Aorta (tissue), 5 donors: Measurements from ENCODE around the gene DNAH8. TPM values are rescaled to one million over a fixed set of nuclear protein-coding genes. Genes with fewer than 3 reads are reported as not detected.

Source experiments
- ATAC-seq: fragments of 200-7000 bp; cut with Tn5 transposase; one replicate; pipeline ENCODE4 v1.9.1; 2022; ENCODE audit warnings: moderate library complexity; ENCODE audit not compliant: low FRiP score
- DNase-seq, 2 donors: peaks; one replicate each; pipeline ENCODE4 v3.0.0-alpha.2; 2020
- H3K27ac ChIP-seq, 2 donors: one replicate each; pipeline ENCODE4 v1.5.1; 2013; ENCODE audit warnings: low read length in 2 of 2, mild to moderate bottlenecking in 2 of 2, moderate library complexity in 2 of 2, control low read depth in 1 of 2, inconsistent platforms in 1 of 2, low read depth in 1 of 2
- H3K27me3 ChIP-seq, 2 donors: one replicate each; pipeline ENCODE4 v1.6.1; 2013; ENCODE audit warnings: control low read depth in 1 of 2, low read length in 1 of 2, mild to moderate bottlenecking in 1 of 2, moderate library complexity in 1 of 2; ENCODE audit not compliant: insufficient read depth in 2 of 2, control insufficient read depth in 1 of 2
- H3K36me3 ChIP-seq, 2 donors: one replicate each; pipeline ENCODE4 v1.6.1; 2013; ENCODE audit warnings: control low read depth in 1 of 2, low read length in 1 of 2, mild to moderate bottlenecking in 1 of 2; ENCODE audit not compliant: insufficient read depth in 2 of 2, control insufficient read depth in 1 of 2
- H3K4me1 ChIP-seq, 2 donors: one replicate each; pipeline ENCODE4 v1.6.1; 2013; ENCODE audit warnings: low read length in 2 of 2, control low read depth in 1 of 2, mild to moderate bottlenecking in 1 of 2, moderate library complexity in 1 of 2; ENCODE audit not compliant: insufficient read depth in 2 of 2, control insufficient read depth in 1 of 2
- H3K4me3 ChIP-seq, 2 donors: one replicate each; pipeline ENCODE4 v1.5.1; 2013; ENCODE audit warnings: low read length in 2 of 2, control low read depth in 1 of 2, mild to moderate bottlenecking in 1 of 2
- H3K9me3 ChIP-seq: one replicate; pipeline ENCODE4 v1.6.1; 2013; ENCODE audit warnings: mild to moderate bottlenecking, low read length; ENCODE audit not compliant: control insufficient read depth
- WGBS, 2 donors: extraction: QIAGEN DNeasy Blood & Tissue Kit; methylation state at CpG; one replicate each; pipeline ENCODE4 v1.1.7; 2013; 5-methylcytosine and 5-hydroxymethylcytosine counted together
- intact Hi-C, 2 donors: fragments of 100-400 bp; cut with DNase I; formaldehyde crosslinking; loops; one replicate each; pipeline versions ENCODE4 v1.14.2 to v1.15.0; 2022
- polyA plus RNA-seq, 2 donors: library from polyadenylated mRNA; stranded (reverse); fragments of 200-250 nt; gene quantifications; one replicate each; pipeline ENCODE4 v1.2.3, GENCODE V29; 2013
- total RNA-seq, 2 donors: library from RNA; stranded (reverse); fragmentation: NEBNext Ultra II Directional; extraction: Animal tissue kit (Norgen Biotek cat#: 25700); gene quantifications; one replicate each; pipeline ENCODE4 v1.2.1, GENCODE V29; 2021
- donor health status: healthy with polysubstance abuse.
- donor health status: Bipolar disorder and iron deficiency.
- donor health status: DM: no; HTN: no; CAD: no.
- donor health status: DM: no; HTN: no; CAD: no.
- donor health status: DM: yes; HTN: yes; CAD: no.

Gene DNAH8
- total and polyA plus RNA-seq, 4 donors = under 0.01 to 0.03 (median 0.03) TPM; not detected in 1

DNA sequence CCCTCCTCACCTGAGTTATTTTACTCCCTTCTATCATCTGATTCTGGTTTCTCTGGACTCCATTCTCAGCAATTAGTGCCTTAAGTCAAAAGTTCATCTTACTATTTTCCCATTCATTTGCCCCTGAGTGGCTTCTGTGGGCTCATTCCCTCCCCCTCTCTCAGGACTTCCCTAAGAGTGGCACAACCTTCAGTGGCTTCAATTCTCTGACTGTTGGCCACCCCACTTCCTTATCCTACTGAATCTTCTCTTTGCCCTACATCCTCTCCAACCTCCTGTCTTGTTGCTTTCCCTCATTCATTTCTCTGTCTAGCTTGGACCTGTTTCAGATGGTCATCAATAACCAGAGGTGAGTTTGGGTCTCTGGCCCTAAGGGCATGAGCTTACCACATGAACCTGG is 272.4 kb downstream of the DNAH8 start:
- no peak for ATAC-seq
- Histone ChIP-seq H3K4me3 (no peak overlapping the region), H3K9me3 (peaks cover 1% of the 10 kb centered on the region), H3K36me3 (no peaks in the 10 kb centered on the region), H3K4me1 (no peaks in the 10 kb centered on the region), H3K27ac (no peak overlapping the region), H3K27me3 (no peaks in the 10 kb centered on the region)
- intact Hi-C loops = no loop called here
- DNase-seq = no peak

DNA sequence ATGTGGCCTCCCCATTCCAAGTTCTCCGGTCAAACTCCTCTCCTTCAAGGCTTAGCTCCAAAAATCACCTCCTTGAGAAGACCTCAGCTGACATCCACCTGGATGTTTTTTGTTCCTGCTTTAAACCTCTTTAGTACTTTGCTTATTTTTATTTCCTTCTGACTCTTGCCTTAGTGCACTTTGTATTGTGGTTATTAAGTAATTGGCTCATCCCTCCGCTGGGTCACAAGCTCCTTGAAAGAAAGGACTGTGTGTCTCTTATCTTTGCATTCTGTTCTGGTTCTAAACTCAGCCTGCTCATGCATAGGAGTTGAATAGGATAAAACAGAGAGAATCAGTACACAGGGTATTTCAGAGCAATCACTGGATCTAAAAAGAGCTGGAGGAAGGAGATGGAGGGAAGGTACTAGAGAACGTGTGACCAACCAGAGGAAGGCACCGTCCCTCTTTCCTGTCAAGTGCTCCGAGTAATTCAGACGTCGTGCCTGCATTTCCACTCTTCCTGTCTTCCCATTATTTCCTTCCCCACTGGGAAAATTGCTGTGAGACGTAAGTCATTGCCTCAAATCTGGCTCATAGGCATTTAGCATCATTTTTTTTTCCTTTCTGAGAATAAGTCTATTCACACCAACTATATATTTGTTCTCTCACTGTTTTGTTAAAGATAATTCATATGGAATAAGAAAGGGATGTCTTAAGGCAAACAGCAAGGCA is 273.8 kb downstream of the DNAH8 start:
- Histone ChIP-seq H3K27ac (no peak overlapping the region), H3K9me3 (no peaks in the 10 kb centered on the region), H3K4me1 (no peaks in the 10 kb centered on the region), H3K27me3 (no peaks in the 10 kb centered on the region), H3K36me3 (no peaks in the 10 kb centered on the region), H3K4me3 (no peak overlapping the region)
- DNase-seq (no peak), ATAC-seq (no peak)
- WGBS, 2 donors = 41 to 50% methylated on average over 8 of the region's 8 CpGs
- intact Hi-C loops = no loop called here

DNA sequence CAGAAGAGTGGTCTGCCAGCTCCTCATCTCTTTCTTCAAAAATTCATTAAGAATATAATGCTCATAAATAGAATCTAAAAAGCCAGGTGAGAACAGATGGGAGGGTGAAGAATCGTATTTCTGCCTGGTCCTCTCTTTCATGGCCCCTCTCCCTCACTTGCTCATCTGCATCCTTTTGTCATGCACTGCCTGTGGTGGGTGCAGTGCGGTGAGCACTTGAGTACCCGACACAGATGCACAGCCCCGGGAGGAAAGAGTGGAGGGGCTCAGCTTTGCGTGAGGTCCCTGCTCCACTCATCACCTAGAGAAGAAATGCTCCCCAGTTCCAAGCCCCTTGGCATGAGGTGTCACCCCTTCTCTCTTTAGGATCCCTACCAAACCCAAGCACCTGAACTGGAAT is 275.4 kb downstream of the DNAH8 start:
- WGBS, 2 donors = 16 to 38% methylated on average over 5 of the region's 5 CpGs
- no peak overlapping the region for H3K27ac ChIP-seq
- H3K27me3 ChIP-seq = no peaks in the 10 kb centered on the region
- DNase-seq (no peak), ATAC-seq (no peak)
- H3K4me1 ChIP-seq = no peaks in the 10 kb centered on the region
- no peak overlapping the region for H3K4me3 ChIP-seq
- no peaks in the 10 kb centered on the region for H3K36me3 ChIP-seq
- no peaks in the 10 kb centered on the region for H3K9me3 ChIP-seq
- intact Hi-C loops = no loop called here

DNA sequence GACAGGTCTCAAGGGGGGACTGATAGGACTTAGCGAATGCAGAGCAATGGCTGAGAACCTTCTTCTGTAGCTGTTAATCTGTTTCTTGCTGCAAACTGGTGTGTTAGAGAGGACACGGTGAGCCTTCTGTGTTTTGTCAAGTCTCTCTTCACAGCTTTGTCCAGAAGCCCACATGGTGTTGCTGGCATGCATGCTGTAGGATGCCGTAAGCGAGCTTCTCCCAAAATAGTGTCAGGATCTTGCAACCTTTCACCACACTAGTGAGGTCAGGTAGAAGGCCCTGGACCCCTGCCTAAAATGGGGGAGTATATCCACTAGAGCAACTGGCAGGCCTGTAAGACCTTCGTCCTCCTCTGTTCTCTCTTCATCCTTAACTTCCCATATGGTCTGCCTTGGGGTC is 281.6 kb downstream of the DNAH8 start:
- H3K9me3 ChIP-seq = no peaks in the 10 kb centered on the region
- H3K4me3 ChIP-seq = no peak overlapping the region
- DNase-seq (no peak), ATAC-seq (no peak)
- H3K4me1 ChIP-seq = no peaks in the 10 kb centered on the region
- H3K36me3 ChIP-seq = no peaks in the 10 kb centered on the region
- no peak overlapping the region for H3K27ac ChIP-seq
- no peaks in the 10 kb centered on the region for H3K27me3 ChIP-seq
- intact Hi-C loops = no loop called here
- WGBS, 2 donors = 67 to 76% methylated on average over 5 of the region's 5 CpGs

DNA sequence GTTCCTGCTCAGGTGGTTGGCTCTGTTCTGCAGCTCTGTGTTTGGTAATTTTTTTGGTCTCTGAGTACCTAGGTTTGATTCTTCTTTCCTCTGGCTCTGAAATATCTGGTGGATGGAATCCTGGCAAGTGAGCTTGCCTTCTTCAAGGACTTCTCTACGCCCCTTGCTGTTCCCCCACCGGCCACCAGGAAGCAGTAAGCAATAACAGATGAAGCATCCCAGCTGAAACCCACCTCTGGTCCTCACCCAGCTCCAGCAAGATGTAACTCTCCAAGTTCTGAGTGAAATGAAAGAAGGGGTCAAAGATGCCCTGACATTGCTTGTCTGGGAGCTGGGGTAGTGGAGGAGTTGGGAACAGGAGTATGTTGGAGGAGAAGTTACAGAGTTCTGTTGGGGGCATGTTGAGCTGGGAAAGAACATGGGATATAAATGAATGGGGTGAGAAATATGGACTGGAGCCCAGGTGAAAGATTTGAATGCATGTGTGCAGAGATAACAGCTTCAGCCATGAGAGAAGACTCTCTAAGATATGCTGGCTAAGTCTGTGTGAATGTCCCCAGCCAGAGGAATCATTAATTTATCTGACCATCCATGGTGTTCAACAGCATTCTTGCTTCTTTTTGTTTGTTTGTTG is 282.1 kb downstream of the DNAH8 start:
- H3K9me3 ChIP-seq = no peaks in the 10 kb centered on the region
- intact Hi-C loops = no loop called here
- no peaks in the 10 kb centered on the region for H3K27me3 ChIP-seq
- ATAC-seq (no peak), DNase-seq (no peak)
- WGBS, 2 donors = 5 to 8% methylated on average over 2 of the region's 2 CpGs
- H3K4me3 ChIP-seq = no peak overlapping the region
- H3K27ac ChIP-seq = no peak overlapping the region
- no peaks in the 10 kb centered on the region for H3K4me1 ChIP-seq
- H3K36me3 ChIP-seq = no peaks in the 10 kb centered on the region

DNA sequence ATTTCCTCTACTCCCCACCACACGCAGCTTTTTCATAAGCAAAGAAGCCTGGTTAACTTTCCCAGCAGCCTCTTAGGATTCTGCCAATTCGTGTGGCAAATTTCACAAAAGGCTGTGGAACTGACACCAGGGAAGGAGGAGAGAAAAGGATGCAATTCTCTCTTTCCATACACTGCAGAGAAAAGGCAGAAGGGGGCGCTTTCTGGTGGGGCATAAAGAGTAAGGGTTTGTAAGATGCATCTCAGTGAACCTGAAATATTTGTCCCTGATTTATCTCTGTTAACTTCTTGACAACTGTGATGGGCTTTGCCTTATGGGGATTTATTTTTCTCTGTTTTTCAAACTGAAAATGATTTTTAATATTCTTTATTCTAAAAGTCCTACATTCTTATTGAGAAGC is 288.0 kb downstream of the DNAH8 start:
- H3K27me3 ChIP-seq = peaks cover 0 to 2% of the 10 kb centered on the region in 2 donors
- intact Hi-C loops = no loop called here
- H3K4me3 ChIP-seq = no peak overlapping the region
- H3K4me1 ChIP-seq = no peaks in the 10 kb centered on the region
- ATAC-seq (no peak), DNase-seq (no peak)
- H3K36me3 ChIP-seq = no peaks in the 10 kb centered on the region
- H3K9me3 ChIP-seq = peaks cover 2% of the 10 kb centered on the region
- H3K27ac ChIP-seq = no peak overlapping the region
- WGBS, 2 donors = 2 to 11% methylated on average over 3 of the region's 3 CpGs

DNA sequence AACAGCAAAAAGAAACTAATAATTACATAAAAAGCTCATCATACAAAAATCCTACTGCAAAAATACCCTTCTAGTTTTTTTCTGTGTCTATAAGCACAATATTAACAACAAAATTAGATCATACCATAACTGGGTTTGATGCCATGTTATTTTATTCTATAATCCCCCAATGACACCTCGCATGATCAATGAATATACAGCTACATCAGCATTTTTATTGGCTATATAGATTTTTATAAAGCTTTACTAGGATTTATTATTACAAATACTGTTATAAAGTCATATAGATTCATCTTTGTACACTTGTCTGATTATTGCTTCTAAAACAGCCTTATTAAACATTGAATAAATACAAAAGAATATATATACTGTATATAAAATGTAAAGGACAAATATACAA is 288.4 kb downstream of the DNAH8 start:
- DNase-seq (no peak), ATAC-seq (no peak)
- no peak overlapping the region for H3K4me3 ChIP-seq
- intact Hi-C loops = no loop called here
- H3K27me3 ChIP-seq = peaks cover 0 to 2% of the 10 kb centered on the region in 2 donors
- no peaks in the 10 kb centered on the region for H3K4me1 ChIP-seq
- no peaks in the 10 kb centered on the region for H3K36me3 ChIP-seq
- 83 to 92% methylated on average over 1 of the region's 1 CpG for whole genome bisulfite sequencing, 2 donors
- peaks cover 2% of the 10 kb centered on the region for H3K9me3 ChIP-seq
- H3K27ac ChIP-seq = no peak overlapping the region

DNA sequence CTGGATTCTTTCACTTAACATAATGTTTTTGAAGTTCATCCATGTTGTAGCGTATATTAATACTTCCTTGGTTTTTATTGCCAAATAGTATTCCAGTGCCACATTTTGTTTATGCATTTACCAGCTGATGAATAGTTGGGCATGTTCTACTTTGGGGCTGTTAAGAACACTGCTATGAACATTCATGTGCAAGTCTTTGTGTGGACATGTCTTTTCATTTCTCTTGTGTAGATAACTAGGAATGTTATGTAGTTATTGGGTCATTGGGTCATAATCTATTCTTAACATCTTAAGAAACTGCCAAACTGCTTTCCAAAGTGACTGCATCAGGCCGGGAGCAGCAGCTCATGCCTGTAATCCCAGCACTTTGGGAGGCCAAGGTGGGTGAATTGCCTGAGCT is 289.7 kb downstream of the DNAH8 start:
- H3K4me1 ChIP-seq = no peaks in the 10 kb centered on the region
- no peaks in the 10 kb centered on the region for H3K36me3 ChIP-seq
- 59 to 60% methylated on average over 2 of the region's 2 CpGs for WGBS, 2 donors
- intact Hi-C loops = no loop called here
- no peak overlapping the region for H3K27ac ChIP-seq
- H3K27me3 ChIP-seq = peaks cover 0 to 2% of the 10 kb centered on the region in 2 donors
- no peak overlapping the region for H3K4me3 ChIP-seq
- no peak for ATAC-seq
- peaks cover 2% of the 10 kb centered on the region for H3K9me3 ChIP-seq
- DNase-seq = no peak

DNA sequence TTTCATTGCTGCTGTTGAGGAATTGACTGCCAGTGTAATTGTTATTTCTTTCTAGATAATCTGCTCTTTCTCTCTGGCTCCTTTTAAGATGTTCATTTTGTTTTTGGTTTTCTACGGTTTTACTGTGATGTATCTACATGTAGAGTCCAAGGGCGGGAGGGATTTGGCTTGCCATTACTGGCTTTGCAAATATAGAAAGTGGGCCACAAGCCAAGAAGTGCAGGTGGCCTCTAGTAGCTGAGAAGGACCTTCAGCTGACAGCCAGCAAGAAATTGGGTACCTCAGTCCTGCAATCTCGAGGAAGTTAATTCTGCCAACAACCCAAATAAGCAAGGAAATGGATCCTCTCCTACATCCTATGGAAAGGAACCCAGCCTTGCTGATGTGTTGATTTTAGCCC is 290.7 kb downstream of the DNAH8 start:
- Histone ChIP-seq H3K27ac (no peak overlapping the region), H3K4me3 (no peak overlapping the region), H3K4me1 (no peaks in the 10 kb centered on the region), H3K9me3 (peaks cover 2% of the 10 kb centered on the region), H3K36me3 (no peaks in the 10 kb centered on the region), H3K27me3 (peaks cover 0 to 2% of the 10 kb centered on the region in 2 donors)
- DNase-seq = no peak
- 70 to 80% methylated on average over 3 of the region's 3 CpGs for WGBS, 2 donors
- ATAC-seq = no peak
- intact Hi-C loops = no loop called here
